Upper lobe of right lung (tissue), 1 donor: ENCODE data around the gene CSNK1E. TPM values are rescaled to one million over a fixed set of nuclear protein-coding genes. Genes with fewer than 3 reads are reported as not detected.
A peak's percentile ranks its signal among the peaks of the same experiment; 100 is the strongest.

Source experiments
- ATAC-seq: fragments of 200-7000 bp; cut with Tn5 transposase; one replicate; pipeline ENCODE4 v1.9.1; 2020; ENCODE audit warnings: mild to moderate bottlenecking, moderate library complexity
- DNase-seq: peaks from one replicate; pipeline ENCODE4 v3.0.0-alpha.2; 2020
- H3K27ac ChIP-seq: fragments of 200-600 bp; one replicate; pipeline ENCODE4 v1.8.0; 2022
- H3K27me3 ChIP-seq: fragments of 200-600 bp; one replicate; pipeline ENCODE4 v1.8.0; 2022; ENCODE audit warnings: mild to moderate bottlenecking
- H3K36me3 ChIP-seq: fragments of 200-600 bp; one replicate; pipeline ENCODE4 v1.8.0; 2022
- H3K4me1 ChIP-seq: fragments of 200-600 bp; one replicate; pipeline ENCODE4 v1.8.0; 2022
- H3K4me3 ChIP-seq: fragments of 200-600 bp; one replicate; pipeline ENCODE4 v1.8.0; 2022; ENCODE audit warnings: mild to moderate bottlenecking
- H3K9me3 ChIP-seq: fragments of 200-600 bp; one replicate; pipeline ENCODE4 v1.8.0; 2022
- CTCF ChIP-seq: fragments of 200-600 bp; IDR thresholded peaks from one replicate; pipeline ENCODE4 v1.8.0; 2022; ENCODE audit warnings: antibody characterized with exemption
- intact Hi-C: fragments of 100-400 bp; cut with DNase I; formaldehyde crosslinking; loops from one replicate; pipeline ENCODE4 v1.11.0; 2022
- total RNA-seq: library from RNA; stranded (reverse); fragmentation: NEBNext Ultra II Directional; extraction: Animal tissue kit (Norgen Biotek cat#: 25700); gene quantifications from one replicate; pipeline ENCODE4 v1.2.1, GENCODE V29; 2021
- donor health status: DM: no; HTN: yes; CAD: no; lungs with severe emphysema.

The CSNK1E gene
- total RNA-seq, 1 donor from 2014 or later, result 115 TPM

GRCh38 chr22:38310518-38311322 lies 6.5 kb downstream of the CSNK1E start:
- Histone ChIP-seq H3K4me1 (peaks cover 57% of the 10 kb centered on the region), H3K9me3 (no peaks in the 10 kb centered on the region)

GRCh38 chr22:38309614-38310517 lies 7.4 kb downstream of the CSNK1E start:
- DNase-seq (no peak), ATAC-seq (no peak)
- no peaks in the 10 kb centered on the region for H3K27me3 ChIP-seq
- intact Hi-C loops, result no loop called here
- H3K9me3 ChIP-seq, result no peaks in the 10 kb centered on the region
- H3K4me1 ChIP-seq, result peaks cover 58% of the 10 kb centered on the region
- peaks cover 19% of the 10 kb centered on the region for H3K36me3 ChIP-seq
- peak overlapping the region; percentile 58 for H3K27ac ChIP-seq
- no peak overlapping the region for H3K4me3 ChIP-seq
- no peak for TF ChIP-seq CTCF

More at GRCh38 chr22:38310518-38311322, 6.5 kb downstream of the CSNK1E start:
- intact Hi-C loops, result no loop called here
- ATAC-seq, result no peak
- H3K27ac ChIP-seq, result peak overlapping the region; percentile 58
- no peak overlapping the region for H3K4me3 ChIP-seq
- TF ChIP-seq CTCF, result no peak
- H3K27me3 ChIP-seq, result no peaks in the 10 kb centered on the region
- no peak for DNase-seq
- peaks cover 19% of the 10 kb centered on the region for H3K36me3 ChIP-seq

- no peak for ATAC-seq
Observed at GRCh38 chr22:38308791-38309498, 8.3 kb downstream of the CSNK1E start.

GRCh38 chr22:38305471-38306448 lies 11.5 kb downstream of the CSNK1E start:
- Histone ChIP-seq H3K36me3 (peaks cover 40% of the 10 kb centered on the region), H3K4me3 (no peak overlapping the region), H3K27ac (peak overlapping the region; percentile 65), H3K27me3 (no peaks in the 10 kb centered on the region), H3K9me3 (no peaks in the 10 kb centered on the region), H3K4me1 (peaks cover 47% of the 10 kb centered on the region)
- no peak for TF ChIP-seq CTCF
- intact Hi-C loops, result no loop called here
- ATAC-seq (peak; percentile 31), DNase-seq (no peak)

More at GRCh38 chr22:38308791-38309498, 8.3 kb downstream of the CSNK1E start:
- Histone ChIP-seq H3K4me1 (peaks cover 58% of the 10 kb centered on the region), H3K9me3 (no peaks in the 10 kb centered on the region), H3K27me3 (no peaks in the 10 kb centered on the region), H3K4me3 (no peak overlapping the region), H3K36me3 (peaks cover 21% of the 10 kb centered on the region), H3K27ac (peak overlapping the region; percentile 3)
- no peak for TF ChIP-seq CTCF
- DNase-seq, result no peak
- intact Hi-C loops, result no loop called here
